Measurements from ENCODE around the gene PPP1R2.
"Not testable (repeated sequence)": the region's sequence is repeated elsewhere in the genome, so short reads cannot be mapped to it uniquely, and the experiment has no call there.

Gene PPP1R2

GRCh38 chr3:195535293-195535692 lies 7.8 kb downstream of the PPP1R2 start:
- no peak for DNase-seq (ENCODE audit: low spot score)

DNA sequence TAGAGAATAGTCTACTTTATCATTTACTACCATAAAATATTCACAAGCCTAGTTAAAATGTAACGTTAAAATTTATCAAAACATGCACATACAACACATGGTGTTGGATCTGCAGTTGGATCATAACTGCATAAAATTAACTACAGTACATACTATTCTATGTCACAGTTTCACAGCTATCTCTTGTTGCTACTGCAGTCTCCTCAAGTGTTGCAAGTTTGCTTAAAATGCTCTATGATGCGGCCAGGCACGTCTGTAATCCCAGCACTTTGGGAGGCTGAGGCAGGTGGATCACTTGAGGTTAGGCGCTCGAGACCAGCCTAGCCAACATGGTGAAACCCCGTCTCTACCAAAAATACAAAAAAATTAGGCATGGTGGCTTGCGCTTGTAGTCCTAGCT lies 10.3 kb downstream of the PPP1R2 start:
- DNase-seq (ENCODE audit: low spot score) = no peak

DNA sequence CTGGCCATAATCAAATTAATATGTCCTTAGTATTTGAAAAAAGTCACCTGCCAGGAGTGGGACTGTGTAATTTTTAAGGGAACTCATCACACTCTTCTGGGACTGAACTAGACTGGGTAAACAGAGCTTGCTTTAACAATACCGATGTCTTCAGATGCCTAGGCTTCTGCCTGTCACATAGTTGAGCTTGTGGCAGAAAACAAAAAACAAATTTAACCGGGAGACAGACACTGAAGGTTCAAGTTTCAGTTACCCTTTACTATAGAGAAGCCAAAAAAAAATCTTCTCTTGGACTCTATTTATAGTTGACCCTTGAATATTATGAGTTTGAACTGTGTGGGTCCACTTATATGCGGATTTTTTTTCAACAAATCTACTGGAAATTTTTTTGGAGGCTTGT lies 10.8 kb downstream of the PPP1R2 start:
- no peak for DNase-seq (ENCODE audit: low spot score)

GRCh38 chr3:195531683-195532082 lies 11.4 kb downstream of the PPP1R2 start:
- no peak for DNase-seq (ENCODE audit: low spot score)

DNA sequence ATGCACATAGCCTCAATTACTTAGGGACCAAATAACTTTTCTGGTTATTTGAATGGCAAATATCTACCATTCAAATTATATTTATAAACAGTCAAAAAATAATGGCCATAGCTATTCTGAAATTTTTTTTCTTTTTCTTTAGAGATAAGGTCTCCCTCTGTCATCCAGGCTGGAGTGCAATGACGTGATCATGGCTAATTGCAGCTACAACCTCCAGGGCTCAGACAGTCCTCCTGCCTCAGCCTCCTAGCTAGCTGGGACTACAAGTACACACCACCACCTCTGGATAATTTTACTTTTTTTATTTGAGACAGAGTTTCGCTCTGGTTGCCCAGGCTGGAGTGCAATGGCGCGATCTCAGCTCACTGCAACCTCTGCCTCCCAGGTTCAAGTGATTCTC lies 16.6 kb downstream of the PPP1R2 start:
- no peak for DNase-seq (ENCODE audit: low spot score)

- no peak for DNase-seq (ENCODE audit: low spot score)
Measured at GRCh38 chr3:195524171-195524896, 18.8 kb downstream of the PPP1R2 start.

DNA sequence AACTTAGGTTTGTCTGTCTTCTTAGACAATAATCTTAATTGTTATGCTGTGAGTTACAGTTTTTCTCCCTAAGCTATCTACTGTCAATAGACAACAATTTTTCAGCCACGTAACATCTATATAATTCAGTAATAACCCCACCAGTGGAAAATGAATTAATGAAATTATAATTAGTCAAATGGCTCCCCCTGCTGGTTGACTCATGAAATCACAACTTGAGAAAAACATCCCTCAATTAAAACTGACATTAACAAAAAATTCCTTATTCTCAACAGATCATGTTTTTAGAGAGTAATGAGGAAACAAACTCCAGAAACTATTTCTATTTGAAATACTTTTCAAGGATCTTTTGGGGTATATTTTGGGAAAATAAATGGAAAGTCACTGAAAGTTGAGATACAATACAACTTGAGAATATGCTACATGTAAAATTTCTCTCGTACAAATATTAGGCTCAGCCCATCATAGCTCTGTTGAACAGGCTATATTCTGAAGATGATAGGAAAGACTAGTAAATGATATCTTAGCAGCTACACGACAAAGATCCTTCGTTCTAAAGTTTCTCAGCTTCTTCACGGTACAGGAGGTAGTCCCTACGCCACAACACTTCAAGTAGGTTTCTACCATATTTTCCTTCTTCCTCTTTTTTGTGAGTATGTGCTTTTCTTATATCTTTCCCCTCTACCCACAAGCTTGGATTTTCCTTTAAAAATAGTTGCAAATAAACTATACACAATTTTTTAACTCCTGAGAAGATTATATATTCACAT lies 20.7 kb downstream of the PPP1R2 start:
- peak; percentile 37 for DNase-seq (ENCODE audit: low spot score)

DNA sequence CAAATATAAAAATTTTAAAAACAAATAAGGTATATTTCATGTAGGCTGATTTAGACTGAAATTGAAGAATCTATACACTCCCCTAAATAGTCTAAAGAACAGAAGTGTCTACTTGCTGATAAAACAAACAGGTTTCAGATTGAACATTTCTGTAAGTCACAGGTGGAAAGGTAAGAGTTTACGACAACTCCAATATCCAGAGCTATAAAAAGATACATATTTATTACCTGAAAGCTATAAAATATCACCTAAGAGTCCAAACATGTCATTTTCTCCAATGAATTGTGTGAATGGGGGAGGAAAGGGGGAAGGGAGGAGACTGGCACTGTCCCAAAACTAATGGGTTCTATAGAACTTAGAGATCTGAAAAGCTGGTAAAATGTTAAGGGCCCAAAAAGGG lies 26.1 kb downstream of the PPP1R2 start:
- DNase-seq (ENCODE audit: low spot score) = no peak

DNA sequence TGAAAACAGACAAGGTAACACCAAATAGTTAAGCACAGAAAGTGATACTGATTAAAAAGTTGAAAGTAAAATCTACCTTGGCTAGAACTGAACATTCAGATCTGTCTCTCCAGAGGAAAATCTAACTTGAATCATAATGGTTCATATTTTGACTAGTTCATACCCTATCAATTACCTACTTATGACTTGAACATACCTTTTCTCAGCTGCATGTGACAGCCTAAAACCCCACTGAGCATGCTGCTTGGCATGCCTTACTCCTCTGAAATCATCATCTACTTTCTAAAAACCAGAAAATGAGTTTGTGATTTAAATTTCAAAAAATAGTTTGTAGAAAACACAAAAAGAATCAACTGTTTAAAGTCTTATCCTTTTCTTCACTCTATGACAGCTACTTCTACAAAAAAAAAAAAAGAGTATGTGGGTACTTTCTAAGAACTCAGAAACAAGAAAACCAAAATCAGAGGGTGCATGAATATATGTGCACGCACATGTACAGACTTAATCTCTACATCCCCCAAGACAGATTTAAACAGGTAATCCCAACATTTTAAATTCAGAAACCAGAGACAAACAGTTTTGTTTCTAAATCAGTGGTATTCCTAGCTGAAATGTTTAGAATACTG lies 28.4 kb downstream of the PPP1R2 start:
- not testable (repeated sequence) for DNase-seq (ENCODE audit: low spot score)

- no peak for DNase-seq (ENCODE audit: low spot score)
Measured at GRCh38 chr3:195512798-195513345, 30.3 kb downstream of the PPP1R2 start.

DNA sequence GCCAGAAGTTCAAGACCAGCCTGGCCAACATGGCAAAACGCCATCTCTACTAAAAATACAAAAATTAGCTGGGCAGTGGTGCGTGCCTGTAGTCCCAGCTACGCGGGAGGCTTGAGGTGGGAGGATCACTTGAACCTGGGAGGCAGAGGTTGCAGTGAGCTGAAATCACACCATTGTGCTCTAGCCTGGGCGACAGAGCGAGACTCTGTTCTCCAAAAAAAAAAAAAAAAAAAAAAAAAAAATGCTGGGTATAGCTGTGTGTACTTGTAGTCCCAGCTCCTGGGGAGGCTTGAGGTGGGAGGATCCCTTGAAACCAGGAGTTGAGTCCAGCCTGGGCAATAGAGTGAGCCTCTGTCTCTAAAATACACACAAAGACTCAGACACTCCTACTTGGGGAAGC lies 32.0 kb downstream of the PPP1R2 start:
- DNase-seq (ENCODE audit: low spot score) = no peak

DNA sequence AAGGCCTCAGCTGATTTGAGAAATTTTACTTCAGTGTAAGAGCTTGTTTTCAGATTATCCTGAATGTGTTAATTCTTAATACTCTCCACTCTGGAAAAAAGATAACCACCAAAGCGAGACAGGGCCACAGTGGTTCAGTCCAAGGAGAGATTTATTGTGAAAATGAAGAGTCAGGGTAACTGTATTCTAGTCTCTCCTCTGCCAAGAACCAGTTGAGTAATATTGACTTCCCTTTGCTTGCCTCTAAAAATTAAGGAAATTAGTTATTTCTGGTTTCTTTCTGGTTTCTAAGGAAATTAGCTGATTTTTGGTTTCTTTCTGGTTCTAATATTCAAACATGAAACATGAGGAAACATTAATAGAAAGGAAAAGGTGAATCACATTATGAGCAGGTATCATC lies 34.9 kb downstream of the PPP1R2 start:
- DNase-seq (ENCODE audit: low spot score) = no peak

DNA sequence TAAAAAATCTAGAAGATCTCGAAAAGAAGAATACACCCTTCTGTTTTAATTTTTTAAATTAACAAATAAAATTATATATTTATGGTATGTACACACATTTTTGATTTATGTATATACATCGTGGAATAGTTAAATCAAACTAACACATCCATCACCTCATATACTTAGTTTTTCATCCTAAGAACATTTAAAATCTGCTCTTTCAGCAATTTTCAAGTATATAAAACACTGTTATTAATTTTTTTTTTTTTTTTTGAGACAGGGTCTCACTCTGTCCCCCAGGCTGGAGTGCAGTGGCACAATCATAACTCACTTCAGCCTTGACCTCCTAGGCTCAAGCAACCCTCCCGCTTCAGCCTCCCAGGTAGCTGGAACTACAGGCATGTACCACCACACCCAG lies 67.5 kb downstream of the PPP1R2 start:
- DNase-seq (ENCODE audit: low spot score) = no peak

- not testable (repeated sequence) for DNase-seq (ENCODE audit: low spot score)
Measured at GRCh38 chr3:195475116-195475515, 68.0 kb downstream of the PPP1R2 start.

GRCh38 chr3:195468841-195469240 lies 74.3 kb downstream of the PPP1R2 start:
- DNase-seq (ENCODE audit: low spot score) = no peak

- DNase-seq (ENCODE audit: low spot score) = no peak
Measured at GRCh38 chr3:195468391-195468776, 74.7 kb downstream of the PPP1R2 start.

DNA sequence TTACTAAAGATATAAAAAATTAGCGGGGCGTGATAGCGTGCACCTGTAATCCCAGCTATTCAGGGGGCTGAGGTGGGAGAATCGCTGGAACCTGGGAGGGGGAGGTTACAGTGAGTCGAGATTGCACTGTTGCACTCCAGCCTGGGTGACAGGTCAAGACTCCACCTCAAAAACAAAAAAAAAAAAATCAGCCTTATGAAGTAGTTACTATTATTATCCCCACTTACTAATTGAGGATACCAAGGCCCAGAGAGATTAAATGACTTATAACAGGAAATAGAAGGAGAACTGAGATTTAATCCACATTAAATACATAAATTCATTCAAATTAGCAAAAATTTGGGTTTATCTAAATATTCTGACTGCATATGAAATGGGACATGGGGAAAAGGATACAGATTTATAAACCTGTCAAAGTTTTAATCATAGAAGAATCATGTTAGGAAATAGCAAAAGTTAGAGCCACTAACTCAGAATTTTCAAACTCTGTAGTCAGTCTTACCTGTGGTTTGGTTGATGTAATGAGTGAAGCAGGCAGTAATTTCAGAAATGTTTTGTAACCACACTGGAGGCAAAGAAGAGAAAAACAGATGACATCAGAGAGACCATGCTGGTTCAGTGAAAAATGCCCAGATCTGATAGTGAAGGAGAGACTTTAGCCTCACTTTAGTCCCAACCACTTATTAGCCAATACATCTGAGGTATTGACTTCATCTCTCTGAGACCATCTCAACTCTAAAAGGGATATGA lies 75.3 kb downstream of the PPP1R2 start:
- peak; percentile 39 for DNase-seq (ENCODE audit: low spot score)

- no peak for DNase-seq (ENCODE audit: low spot score)
Measured at GRCh38 chr3:195466251-195466650, 76.9 kb downstream of the PPP1R2 start.

All from AG08396 (cell line).